Stimulated activated CD4-positive, alpha-beta T cell treated with anti-CD3 and anti-CD28 coated beads, TNF-alpha, amount 100 ng/mL, for 48 hours (primary cell): ENCODE results near the gene VEPH1.

Experiments used
- DNase-seq, 3 donors: peaks; one replicate each; pipeline ENCODE4 v3.0.0-alpha.2; 2020; ENCODE audit warnings: low read depth in 3 of 3

VEPH1 gene

GRCh38 chr3:157502916-157503595 is at the start of gene VEPH1:
Gene VEPH1 (minus strand): TSS chr3:157503416. CDS start chr3:157495349, 8,067 bp downstream.
- DNase-seq: no peak

DNA sequence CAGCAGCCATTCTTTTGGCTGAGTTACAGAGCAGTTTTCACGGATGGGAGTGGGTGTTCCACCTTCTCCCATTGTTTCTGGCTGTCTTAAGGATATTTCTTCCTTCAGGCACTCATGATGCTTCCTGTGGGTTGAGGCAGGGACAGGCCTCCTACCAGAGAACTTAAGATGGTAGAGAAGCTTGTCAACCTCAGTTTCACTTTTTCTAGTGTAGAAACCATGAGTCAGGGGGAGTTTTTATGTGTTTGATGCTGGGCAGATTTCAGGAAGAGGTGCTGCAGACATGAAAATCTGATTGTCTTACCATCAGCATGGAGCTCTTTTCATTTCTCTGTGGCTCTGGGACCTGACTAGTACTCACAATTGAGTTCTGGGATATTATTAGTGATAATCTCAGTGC is 48.7 kb upstream of the VEPH1 start:
- no peak for DNase-seq

DNA sequence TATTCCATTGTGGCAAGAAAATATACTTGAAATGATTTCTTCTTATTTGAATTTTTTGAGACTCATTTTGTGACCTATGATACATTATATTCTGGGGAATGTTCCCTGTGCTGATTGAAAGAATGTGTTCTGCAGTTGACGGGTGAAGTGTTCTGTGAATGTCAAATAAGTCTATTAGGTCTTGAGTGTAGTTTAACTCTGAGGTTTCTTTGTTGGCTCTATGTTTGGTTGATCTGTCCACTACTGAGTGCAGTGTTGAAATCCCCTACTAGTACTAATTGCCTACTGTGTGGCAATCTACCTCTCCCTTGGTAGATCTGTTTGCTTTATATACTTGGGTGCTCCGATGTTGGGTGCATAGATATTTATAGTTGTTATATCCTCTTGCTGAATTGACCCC is 46.3 kb upstream of the VEPH1 start:
- DNase-seq: no peak

GRCh38 chr3:157544501-157545130 is 41.4 kb upstream of the VEPH1 start:
- no peak for DNase-seq

- no peak for DNase-seq
These were observed 40.4 kb upstream of the VEPH1 start for GRCh38 chr3:157543501-157544035.

DNA sequence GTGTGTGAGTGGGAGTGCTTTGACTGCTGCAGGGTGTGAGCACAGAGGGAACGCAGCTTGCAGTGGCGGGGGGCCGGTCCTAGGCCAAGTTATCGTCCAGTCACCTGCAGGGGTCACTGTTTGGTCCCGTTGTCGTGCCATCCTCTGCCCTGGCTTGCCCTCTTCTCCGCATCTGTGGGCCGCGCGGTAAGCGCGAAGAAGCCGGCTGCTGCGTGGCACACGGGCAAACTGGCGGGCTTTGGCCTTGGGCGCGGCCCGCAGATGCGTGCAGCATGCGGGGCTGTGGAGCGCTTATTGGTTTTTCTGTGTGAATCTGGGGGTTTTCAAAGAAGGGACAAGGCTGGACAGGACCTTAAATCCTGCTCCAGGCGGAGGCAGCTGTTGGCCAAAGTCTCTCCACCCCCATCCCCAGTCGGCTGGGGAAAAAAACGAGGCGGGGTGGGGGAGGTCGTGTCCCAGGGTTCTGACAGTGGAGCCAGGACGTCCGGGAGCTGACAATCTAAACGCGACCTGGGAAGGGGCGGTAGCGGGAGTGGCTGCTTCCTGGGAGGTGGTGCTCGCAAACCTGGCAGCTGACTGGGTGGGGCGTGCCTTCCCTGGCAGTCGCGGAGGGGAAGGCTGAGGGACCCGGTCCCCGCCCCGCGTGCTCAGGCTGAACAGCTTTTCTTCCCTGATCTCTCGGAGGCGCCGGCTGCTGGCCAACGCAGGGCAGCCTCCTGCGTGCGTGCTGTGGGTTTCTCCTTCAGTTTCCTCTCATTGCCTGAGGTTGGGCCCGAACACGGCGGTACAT is 39.7 kb upstream of the VEPH1 start:
- DNase-seq: no peak

GRCh38 chr3:157541506-157542236 is 38.5 kb upstream of the VEPH1 start:
- DNase-seq: no peak

DNA sequence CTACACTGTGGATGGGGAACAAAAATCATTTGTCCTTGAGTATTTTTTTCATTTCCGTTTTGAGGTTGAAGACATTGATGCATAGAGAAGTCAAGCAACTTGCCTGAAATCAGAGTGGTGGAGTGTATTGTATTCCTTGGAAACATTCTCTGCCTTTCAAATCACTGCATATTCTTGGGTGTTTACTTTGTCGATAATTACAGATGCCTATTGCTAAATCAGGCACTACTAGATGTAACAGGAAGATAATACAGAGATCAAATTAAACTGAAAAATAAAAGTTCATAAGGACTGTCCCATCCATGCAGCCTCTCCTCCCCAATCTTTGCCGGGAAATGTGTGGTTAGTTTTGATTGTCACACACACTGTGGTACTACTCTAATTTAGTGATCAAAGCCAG is 37.4 kb upstream of the VEPH1 start:
- DNase-seq: no peak

GRCh38 chr3:157535667-157536066 is 32.5 kb upstream of the VEPH1 start:
- DNase-seq: no peak

- DNase-seq: no peak
These were observed 31.5 kb upstream of the VEPH1 start for GRCh38 chr3:157534725-157535161.

- DNase-seq: no peak
These were observed 30.3 kb upstream of the VEPH1 start for GRCh38 chr3:157533298-157534070.

- no peak for DNase-seq
These were observed 29.5 kb upstream of the VEPH1 start for GRCh38 chr3:157532529-157533297.

DNA sequence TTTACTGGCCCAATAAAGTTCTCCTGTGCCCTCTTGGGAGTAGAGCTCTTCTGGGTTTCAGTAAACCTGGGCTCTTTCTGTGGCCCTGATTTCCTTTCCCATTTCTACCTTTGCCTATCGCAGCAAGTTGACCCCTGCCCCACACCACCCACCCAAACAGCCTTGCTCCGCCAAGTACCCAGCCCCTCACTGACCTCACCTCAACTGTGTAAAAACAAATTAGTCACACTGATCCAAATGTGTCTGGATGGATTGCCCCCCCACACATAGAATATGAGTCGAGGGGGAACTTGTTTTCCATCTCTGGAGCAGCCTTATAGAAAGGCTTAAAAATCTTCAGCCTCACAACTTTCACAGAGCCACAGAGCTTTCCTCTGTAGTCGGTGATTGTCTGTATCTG is 28.6 kb upstream of the VEPH1 start:
- DNase-seq: no peak

- DNase-seq: no peak
These were observed 28.1 kb upstream of the VEPH1 start for GRCh38 chr3:157531301-157531660.

DNA sequence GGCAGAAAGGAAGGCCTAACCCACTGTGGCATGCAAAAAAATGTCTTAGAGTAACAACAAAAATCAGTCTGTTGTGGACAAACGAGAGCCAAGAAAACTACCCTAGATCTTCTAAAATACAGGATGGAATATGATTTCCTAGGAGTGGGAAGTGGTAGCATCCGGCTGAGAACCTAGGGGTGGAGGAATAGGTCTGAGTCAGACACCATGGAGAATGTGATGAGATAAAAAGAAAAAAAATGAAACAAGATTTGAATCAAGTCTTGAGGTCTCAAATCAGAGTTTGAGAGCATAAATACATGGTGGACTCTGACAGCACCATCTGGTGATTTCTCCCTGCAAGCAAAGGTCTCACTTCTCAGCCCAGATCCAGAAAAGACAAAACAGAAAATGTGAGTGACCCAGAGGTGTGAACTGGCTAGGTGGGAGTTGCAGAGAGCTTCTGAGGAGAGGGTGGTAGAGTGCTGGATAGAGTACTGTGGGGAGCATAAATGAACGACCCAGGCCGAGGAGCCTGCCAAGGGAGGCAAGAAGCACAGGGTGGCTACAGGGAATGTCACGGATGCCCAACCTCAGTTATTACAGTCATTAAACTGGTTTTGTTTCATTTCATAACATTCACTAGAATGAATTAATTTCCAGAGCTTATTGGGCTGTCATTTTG is 27.6 kb upstream of the VEPH1 start:
- DNase-seq: no peak

DNA sequence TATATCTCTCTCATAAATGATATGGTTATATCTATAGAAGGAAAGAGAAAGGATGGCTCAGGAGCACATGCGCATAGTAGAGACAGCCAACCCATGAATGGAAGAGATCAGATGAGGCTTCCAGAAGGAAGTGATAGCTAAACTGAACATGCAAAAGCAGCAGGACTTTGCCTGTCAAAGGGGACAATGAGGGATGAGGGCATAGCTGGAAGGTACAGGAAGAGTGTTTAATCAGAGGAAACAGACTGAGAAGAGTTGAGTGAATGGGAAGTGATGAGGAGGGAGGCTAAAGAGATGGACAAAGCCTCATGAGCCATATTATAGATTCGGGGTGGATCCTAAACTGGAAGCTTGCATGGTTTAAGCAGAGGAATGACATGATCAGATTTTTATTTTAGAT is 26.5 kb upstream of the VEPH1 start:
- no peak for DNase-seq

DNA sequence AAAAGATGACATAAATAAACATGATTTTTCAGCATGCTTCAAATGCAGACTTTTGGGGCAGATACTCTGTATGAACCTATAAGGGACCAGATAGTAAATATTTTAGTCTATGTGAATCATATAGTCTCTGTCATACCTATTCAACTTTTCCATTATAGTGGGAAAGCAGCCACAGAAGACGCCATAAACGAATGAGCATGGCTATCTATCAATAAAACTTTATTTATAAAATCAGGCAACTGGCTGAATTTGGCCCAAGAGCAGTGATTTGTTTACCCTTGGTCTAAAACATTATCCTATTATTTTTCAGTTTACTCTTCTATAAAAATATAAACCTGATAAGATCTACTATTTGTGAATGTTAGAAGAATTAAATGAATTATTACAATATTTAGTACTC is 25.9 kb upstream of the VEPH1 start:
- no peak for DNase-seq

- no peak for DNase-seq
These were observed 24.1 kb upstream of the VEPH1 start for GRCh38 chr3:157527131-157527881.

DNA sequence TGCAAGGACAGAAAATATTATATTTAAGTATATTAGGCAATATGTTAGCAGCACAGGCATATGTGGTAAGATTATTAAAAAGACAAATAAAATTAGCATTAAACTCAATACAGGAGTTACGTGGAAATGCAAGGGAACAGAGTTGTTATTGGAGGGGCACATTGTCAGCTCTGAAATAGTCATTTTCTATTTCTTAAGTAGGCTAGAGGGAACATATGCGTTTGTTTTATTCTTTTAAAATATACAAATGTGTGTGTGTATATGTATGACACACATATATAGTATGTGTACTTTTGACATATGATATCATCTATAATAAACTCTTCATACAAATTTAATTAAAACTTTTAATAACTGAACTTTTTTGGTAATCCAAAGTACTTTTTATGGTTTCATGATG is 22.8 kb upstream of the VEPH1 start:
- DNase-seq: no peak
